Keratinocyte (primary cell): ENCODE measurements around the gene SCLY. TPM values are rescaled to one million over a fixed set of nuclear protein-coding genes. Genes with fewer than 3 reads are reported as not detected.
"Not testable (repeated sequence)": the region's sequence is repeated elsewhere in the genome, so short reads cannot be mapped to it uniquely, and the experiment has no call there.

Source experiments
- DNase-seq: peaks from one replicate; pipeline ENCODE4 v3.0.0-alpha.2; 2011; ENCODE audit warnings: low read depth, missing footprints, low spot score
- FAIRE-seq: peaks from 2 replicates; lab custom pipeline; 2011; peaks lifted over from hg19 to GRCh38; lab: Jason Lieb, UNC
- H2AFZ ChIP-seq: 2 replicates; pipeline ENCODE4 v1.6.0; 2012; ENCODE audit warnings: low read length, control low read depth, inconsistent platforms; ENCODE audit not compliant: control insufficient read depth
- H3K27ac ChIP-seq: 2 replicates; pipeline ENCODE4 v1.5.1; 2011; ENCODE audit warnings: low read length; ENCODE audit not compliant: control insufficient read depth, insufficient read depth
- H3K27me3 ChIP-seq: 3 replicates; pipeline ENCODE4 v1.6.0; 2011; ENCODE audit warnings: low read length; ENCODE audit not compliant: control insufficient read depth, insufficient read depth; ENCODE audit errors: extremely low read depth
- H3K36me3 ChIP-seq, 2 experiments: 2 replicates in 1 of 2; 3 replicates in 1 of 2; pipeline ENCODE4 v1.5.1; 2011; ENCODE audit warnings: low read length in 2 of 2, mild to moderate bottlenecking in 1 of 2; ENCODE audit not compliant: control insufficient read depth in 2 of 2, insufficient read depth in 2 of 2; ENCODE audit errors: extremely low read depth in 1 of 2
- H3K4me1 ChIP-seq: 3 replicates; pipeline ENCODE4 v1.5.1; 2011; ENCODE audit warnings: low read length; ENCODE audit not compliant: control insufficient read depth, insufficient read depth; ENCODE audit errors: extremely low read depth
- H3K4me2 ChIP-seq: 3 replicates; pipeline ENCODE4 v1.6.0; 2011; ENCODE audit warnings: low read depth, low read length; ENCODE audit not compliant: control insufficient read depth, insufficient read depth; ENCODE audit errors: extremely low read depth
- H3K4me3 ChIP-seq, 3 experiments: fragments of 200-600 bp in 1 of 3; sonication (generic) in 1 of 3; 2 replicates in 2 of 3; 3 replicates in 1 of 3; pipeline ENCODE4 v1.5.1; 2011 to 2016; ENCODE audit warnings: low read length in 3 of 3, mild to moderate bottlenecking in 3 of 3, control low read depth in 2 of 3, inconsistent platforms in 1 of 3, low read depth in 1 of 3, mixed read lengths in 1 of 3, mixed run types in 1 of 3, moderate library complexity in 1 of 3; ENCODE audit not compliant: control insufficient read depth in 2 of 3, insufficient read depth in 2 of 3; ENCODE audit errors: extremely low read depth in 1 of 3
- H3K79me2 ChIP-seq: 2 replicates; pipeline ENCODE4 v1.6.0; 2012; ENCODE audit warnings: low read length; ENCODE audit not compliant: control insufficient read depth, insufficient read depth
- H3K9ac ChIP-seq: 3 replicates; pipeline ENCODE4 v1.6.0; 2011; ENCODE audit warnings: low read length; ENCODE audit not compliant: control insufficient read depth, insufficient read depth; ENCODE audit errors: extremely low read depth
- H3K9me1 ChIP-seq: 3 replicates; pipeline ENCODE4 v1.6.0; 2011; ENCODE audit warnings: low read length; ENCODE audit not compliant: control insufficient read depth, insufficient read depth; ENCODE audit errors: extremely low read depth
- H3K9me3 ChIP-seq: 2 replicates; pipeline ENCODE4 v1.5.1; 2012; ENCODE audit warnings: low read depth, low read length; ENCODE audit not compliant: control insufficient read depth
- H4K20me1 ChIP-seq: 3 replicates; pipeline ENCODE4 v1.6.0; 2011; ENCODE audit warnings: low read length; ENCODE audit not compliant: control insufficient read depth, insufficient read depth; ENCODE audit errors: extremely low read depth
- EZH2 ChIP-seq: IDR thresholded peaks from one replicate; pipeline ENCODE4 v1.6.1; 2012; ENCODE audit warnings: inconsistent platforms, mild to moderate bottlenecking, low read length, moderate library complexity
- dilution Hi-C: fragments of 300-500 bp; cut with MboI; formaldehyde crosslinking; loops from one replicate; pipeline ENCODE4 v1.7.0; 2020; ENCODE audit warnings: low sequenced_read_pairs; ENCODE audit not compliant: extremely low pct_ligation_motif_present
- polyA plus RNA-seq, 5 experiments: library from polyadenylated mRNA; depleted of rRNA in 3 of 5; stranded (reverse) in 3 of 5; stranded (forward) in 1 of 5; unstranded in 1 of 5; fragments of >200 nt; gene quantifications; 1 replicate in 1 of 5; 2 replicates in 3 of 5; 3 replicates in 1 of 5; pipeline versions ENCODE4 v1.2.1 to v1.2.3, GENCODE V29; 2011 to 2012; ENCODE audit warnings: missing spikeins in 2 of 5, low read depth in 1 of 5, low replicate concordance in 1 of 5
- TF ChIP-seq, protein P1 (sequence below), 3 experiments: IDR thresholded peaks in 1 of 3; conservative IDR thresholded peaks in 1 of 3; optimal IDR thresholded peaks in 1 of 3; 2 replicates in 2 of 3; 3 replicates in 1 of 3; pipeline versions ENCODE3 to v1.5.1; 2011; ENCODE audit warnings: low read length in 3 of 3, mild to moderate bottlenecking in 3 of 3, moderate library complexity in 2 of 3, control low read depth in 1 of 3, inconsistent platforms in 1 of 3; ENCODE audit not compliant: insufficient read depth in 2 of 3; ENCODE audit errors: extremely low read depth in 1 of 3

The SCLY gene
- polyA plus RNA-seq, 1 donor (not counting 4 experiments of a cell fraction or from before 2014, with no cell fraction given), result 11.8 TPM

DNA sequence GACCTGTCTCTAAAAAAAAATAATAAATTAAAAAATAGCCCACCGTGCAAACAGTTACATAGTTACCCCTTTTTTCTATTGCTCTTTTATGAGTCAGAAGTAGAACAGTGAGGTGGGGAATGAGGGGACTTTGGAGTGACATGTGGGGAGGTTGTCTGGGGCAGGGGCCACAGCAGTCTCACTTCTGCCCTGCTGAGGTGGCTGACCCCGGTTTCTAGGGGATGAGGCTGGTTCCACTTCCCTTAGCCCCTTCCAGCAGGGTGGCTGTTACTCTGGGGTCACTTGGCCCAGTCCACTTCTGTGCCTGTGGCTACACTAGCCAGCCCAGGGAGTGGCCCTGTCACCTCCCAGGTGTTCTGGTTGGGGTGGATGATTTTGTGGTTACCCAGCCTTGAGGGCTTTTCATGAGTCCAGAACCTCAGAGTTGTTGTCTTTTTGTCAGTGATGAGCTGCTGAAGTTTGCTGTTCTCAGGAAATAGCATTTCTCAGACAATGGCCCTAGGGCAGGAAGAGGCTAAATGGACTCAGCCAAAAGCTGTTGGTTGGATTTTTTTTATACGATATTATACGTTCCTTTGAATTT, 28.0 kb upstream of the SCLY start:
- dilution Hi-C loops, result no loop called here
- TF ChIP-seq, protein P1, sequence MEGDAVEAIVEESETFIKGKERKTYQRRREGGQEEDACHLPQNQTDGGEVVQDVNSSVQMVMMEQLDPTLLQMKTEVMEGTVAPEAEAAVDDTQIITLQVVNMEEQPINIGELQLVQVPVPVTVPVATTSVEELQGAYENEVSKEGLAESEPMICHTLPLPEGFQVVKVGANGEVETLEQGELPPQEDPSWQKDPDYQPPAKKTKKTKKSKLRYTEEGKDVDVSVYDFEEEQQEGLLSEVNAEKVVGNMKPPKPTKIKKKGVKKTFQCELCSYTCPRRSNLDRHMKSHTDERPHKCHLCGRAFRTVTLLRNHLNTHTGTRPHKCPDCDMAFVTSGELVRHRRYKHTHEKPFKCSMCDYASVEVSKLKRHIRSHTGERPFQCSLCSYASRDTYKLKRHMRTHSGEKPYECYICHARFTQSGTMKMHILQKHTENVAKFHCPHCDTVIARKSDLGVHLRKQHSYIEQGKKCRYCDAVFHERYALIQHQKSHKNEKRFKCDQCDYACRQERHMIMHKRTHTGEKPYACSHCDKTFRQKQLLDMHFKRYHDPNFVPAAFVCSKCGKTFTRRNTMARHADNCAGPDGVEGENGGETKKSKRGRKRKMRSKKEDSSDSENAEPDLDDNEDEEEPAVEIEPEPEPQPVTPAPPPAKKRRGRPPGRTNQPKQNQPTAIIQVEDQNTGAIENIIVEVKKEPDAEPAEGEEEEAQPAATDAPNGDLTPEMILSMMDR (optimal IDR thresholded peaks at IDR 0.05 in 1 of 3, IDR thresholded peaks at IDR 0.05 in 1 of 3, conservative IDR thresholded peaks at IDR 0.05 in 1 of 3; ENCODE audit: extremely low read depth in 1 of 3, insufficient read depth in 2 of 3, low read length in 3 of 3), result no peak
- no peak for TF ChIP-seq EZH2
- Histone ChIP-seq H4K20me1 (no peaks in the 10 kb centered on the region), H3K36me3 (peaks cover 17 to 21% of the 10 kb centered on the region in 2 experiments), H3K9me1 (no peaks in the 10 kb centered on the region), H3K4me1 (peaks cover 40% of the 10 kb centered on the region), H3K27me3 (no peaks in the 10 kb centered on the region), H3K79me2 (no peaks in the 10 kb centered on the region), H3K4me2 (peak overlapping the region; percentile 33), H3K4me3 (no peak overlapping the region), H2AFZ (no peak overlapping the region), H3K9ac (no peak overlapping the region), H3K27ac (peak overlapping the region; percentile 29), H3K9me3 (no peaks in the 10 kb centered on the region)
- FAIRE-seq (peak; percentile 78), DNase-seq (no peak)

- H3K9me1 ChIP-seq, H3K9ac ChIP-seq, H3K4me3 ChIP-seq, H2AFZ ChIP-seq, H3K79me2 ChIP-seq, H3K9me3 ChIP-seq, DNase-seq, H3K27me3 ChIP-seq, dilution Hi-C loops, H4K20me1 ChIP-seq: not testable (repeated sequence)
- peak overlapping the region; percentile 33 for H3K4me2 ChIP-seq
- peaks cover 23 to 26% of the 10 kb centered on the region in 2 experiments for H3K36me3 ChIP-seq
- FAIRE-seq, result peak; percentile 78
- peak overlapping the region; percentile 29 for H3K27ac ChIP-seq
- H3K4me1 ChIP-seq, result peaks cover 40% of the 10 kb centered on the region
Observed at GRCh38 chr2:238033991-238034390, 26.8 kb upstream of the SCLY start.

DNA sequence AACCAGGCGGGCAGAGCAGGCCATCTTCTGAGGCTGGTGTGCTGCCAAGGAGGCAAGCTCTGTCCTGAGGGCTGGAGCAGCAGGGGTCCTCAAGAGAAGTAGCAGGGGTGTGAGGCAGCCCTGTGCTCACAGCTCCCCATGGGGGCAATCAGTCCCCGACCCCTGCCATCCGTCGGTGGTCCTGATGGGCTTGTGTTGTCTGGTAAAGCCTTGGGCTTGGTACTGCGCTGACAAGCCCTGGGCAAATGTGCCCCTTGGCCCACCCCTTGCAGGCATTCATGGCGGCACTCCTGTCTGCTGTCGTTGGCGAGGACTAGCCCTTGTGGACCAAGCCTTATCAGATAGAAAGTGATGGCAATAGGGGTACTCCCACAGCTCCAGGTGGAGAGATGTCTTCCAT, 22.6 kb upstream of the SCLY start:
- Histone ChIP-seq H3K79me2 (no peaks in the 10 kb centered on the region), H3K27ac (no peak overlapping the region), H3K36me3 (peaks cover 37 to 43% of the 10 kb centered on the region in 2 experiments), H3K4me1 (peaks cover 20% of the 10 kb centered on the region), H3K9me1 (no peaks in the 10 kb centered on the region), H3K9me3 (no peaks in the 10 kb centered on the region), H2AFZ (no peak overlapping the region), H3K4me2 (no peak overlapping the region), H3K27me3 (no peaks in the 10 kb centered on the region), H4K20me1 (no peaks in the 10 kb centered on the region), H3K9ac (no peak overlapping the region), H3K4me3 (no peak overlapping the region)
- TF ChIP-seq, protein P1 (optimal IDR thresholded peaks at IDR 0.05 in 1 of 3, IDR thresholded peaks at IDR 0.05 in 1 of 3, conservative IDR thresholded peaks at IDR 0.05 in 1 of 3; ENCODE audit: extremely low read depth in 1 of 3, insufficient read depth in 2 of 3, low read length in 3 of 3), result no peak
- TF ChIP-seq EZH2, result no peak
- DNase-seq, result no peak
- no peak for FAIRE-seq
- dilution Hi-C loops, result no loop called here
